GM21360 (cell line): ENCODE measurements around the gene ALX4.

ENCODE experiments used
- ATAC-seq: cut with Tn5 transposase; IDR thresholded peaks from one replicate; pipeline ENCODE4 v1.9.1; 2021; ENCODE audit warnings: mild to moderate bottlenecking, moderate library complexity; ENCODE audit not compliant: unreplicated experiment

ALX4 gene

GRCh38 chr11:44213148-44213547 is 96.8 kb downstream of the ALX4 start:
- no peak for ATAC-seq

- ATAC-seq = no peak
Measured at GRCh38 chr11:44212128-44212527, 97.8 kb downstream of the ALX4 start.
